Spinal cord (tissue), 10 donors: ENCODE results near the gene UPK2. TPM values are rescaled to one million over a fixed set of nuclear protein-coding genes. Genes with fewer than 3 reads are reported as not detected.

Experiments
- DNase-seq, 6 donors: peaks; one replicate each; pipeline versions ENCODE4 v3.0.0 to v3.0.0-alpha.2; 2013 to 2015; ENCODE audit warnings: low spot score in 6 of 6, low read depth in 4 of 6
- H3K27ac ChIP-seq: one replicate; pipeline ENCODE4 v1.5.1; 2013; ENCODE audit warnings: low read depth, low read length, control low read depth
- H3K27me3 ChIP-seq: one replicate; pipeline ENCODE4 v1.6.1; 2013; ENCODE audit warnings: low read length; ENCODE audit not compliant: control insufficient read depth, insufficient read depth
- H3K36me3 ChIP-seq: one replicate; pipeline ENCODE4 v1.6.1; 2013; ENCODE audit warnings: low read length; ENCODE audit not compliant: control insufficient read depth, insufficient read depth
- H3K4me1 ChIP-seq: one replicate; pipeline ENCODE4 v1.6.1; 2013; ENCODE audit warnings: low read length; ENCODE audit not compliant: control insufficient read depth, insufficient read depth
- H3K4me3 ChIP-seq: one replicate; pipeline ENCODE4 v1.5.1; 2013; ENCODE audit warnings: low read depth, low read length, control low read depth
- H3K9me3 ChIP-seq: one replicate; pipeline ENCODE4 v1.6.1; 2013; ENCODE audit warnings: low read length; ENCODE audit not compliant: control insufficient read depth, insufficient read depth
- WGBS: methylation state at CpG from one replicate; pipeline ENCODE4 v1.1.5; 2013; ENCODE audit warnings: missing lambda C conversion rate; ENCODE audit not compliant: insufficient coverage; 5-methylcytosine and 5-hydroxymethylcytosine counted together
- long read RNA-seq, 4 donors: transcript quantifications; one replicate each; lab custom pipeline, GENCODE V29; 2026
- polyA plus RNA-seq, 2 donors: library from polyadenylated mRNA; unstranded; fragments of 120-200 nt; gene quantifications; one replicate each; pipeline ENCODE4 v1.2.1, GENCODE V29; 2013; ENCODE audit not compliant: insufficient read length in 2 of 2
- total RNA-seq, 2 donors: library from RNA; depleted of rRNA in 1 of 2; stranded (reverse); fragments of 120-200 nt in 1 of 2; fragments of >200 nt in 1 of 2; gene quantifications; one replicate each; pipeline versions ENCODE4 v1.2.3 to v1.2.4, GENCODE V29; 2013 to 2014
- donor health status: healthy.

The UPK2 gene
- total RNA-seq (under 1 TPM in 1 of 2 donors, not detected in 1; 0.17 TPM), polyA plus RNA-seq (1 to 10 TPM; 3.3 to 3.5 TPM)
- long read RNA-seq, donor 1 = 0 reads
- long read RNA-seq, donor 2 = 0 reads
- long read RNA-seq, donor 3 = 0 reads
- long read RNA-seq, donor 4, partial matches to known transcripts = 0 of 1 reads
- long read RNA-seq, donor 4, other reads (novel, unspliced or antisense) = 0 of 1 reads

DNA sequence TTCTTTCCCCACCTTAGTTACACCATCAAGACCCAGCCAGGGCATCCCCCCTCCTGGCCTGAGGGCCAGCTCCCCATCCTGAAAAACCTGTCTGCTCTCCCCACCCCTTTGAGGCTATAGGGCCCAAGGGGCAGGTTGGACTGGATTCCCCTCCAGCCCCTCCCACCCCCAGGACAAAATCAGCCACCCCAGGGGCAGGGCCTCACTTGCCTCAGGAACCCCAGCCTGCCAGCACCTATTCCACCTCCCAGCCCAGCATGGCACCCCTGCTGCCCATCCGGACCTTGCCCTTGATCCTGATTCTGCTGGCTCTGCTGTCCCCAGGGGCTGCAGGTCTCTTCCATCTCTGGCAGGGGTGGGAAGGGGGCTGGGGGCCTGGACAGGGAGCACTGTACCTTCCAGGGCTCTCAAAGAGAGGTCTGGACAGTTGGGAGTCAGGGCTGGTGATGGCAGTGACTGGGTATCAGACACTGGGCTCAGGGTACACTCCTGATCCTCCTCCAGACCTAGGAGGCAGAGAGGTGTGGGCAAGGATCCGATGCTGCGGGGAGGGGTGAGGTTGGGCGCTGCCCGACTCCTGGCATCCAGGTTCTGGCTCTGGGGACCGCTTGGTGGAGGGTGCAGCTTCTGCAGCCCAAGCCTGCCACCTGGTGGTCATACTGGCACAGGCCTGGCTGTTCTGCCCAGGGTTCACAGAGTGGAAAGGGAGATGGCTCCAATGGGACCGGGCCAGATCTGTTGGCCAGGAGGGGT, at the start of gene UPK2:
Gene UPK2, plus strand, starts transcription at position 205 of the 753 bp plus-strand sequence. Its CDS starts 53 bp downstream, at position 258.
- Histone ChIP-seq H3K4me3 (no peak within 1 kb of the TSS), H3K27ac (no peak within 1 kb of the TSS), H3K27me3 (no peaks in the 10 kb centered on the region), H3K9me3 (no peaks in the 10 kb centered on the region), H3K4me1 (peaks cover 25% of the 10 kb centered on the region), H3K36me3 (no peaks in the 10 kb centered on the region)
- WGBS = 0% methylated on average over 7 of the region's 7 CpGs
- peak in 5 of 6 donors; percentile 57 to 95 (median 76) for DNase-seq

DNA sequence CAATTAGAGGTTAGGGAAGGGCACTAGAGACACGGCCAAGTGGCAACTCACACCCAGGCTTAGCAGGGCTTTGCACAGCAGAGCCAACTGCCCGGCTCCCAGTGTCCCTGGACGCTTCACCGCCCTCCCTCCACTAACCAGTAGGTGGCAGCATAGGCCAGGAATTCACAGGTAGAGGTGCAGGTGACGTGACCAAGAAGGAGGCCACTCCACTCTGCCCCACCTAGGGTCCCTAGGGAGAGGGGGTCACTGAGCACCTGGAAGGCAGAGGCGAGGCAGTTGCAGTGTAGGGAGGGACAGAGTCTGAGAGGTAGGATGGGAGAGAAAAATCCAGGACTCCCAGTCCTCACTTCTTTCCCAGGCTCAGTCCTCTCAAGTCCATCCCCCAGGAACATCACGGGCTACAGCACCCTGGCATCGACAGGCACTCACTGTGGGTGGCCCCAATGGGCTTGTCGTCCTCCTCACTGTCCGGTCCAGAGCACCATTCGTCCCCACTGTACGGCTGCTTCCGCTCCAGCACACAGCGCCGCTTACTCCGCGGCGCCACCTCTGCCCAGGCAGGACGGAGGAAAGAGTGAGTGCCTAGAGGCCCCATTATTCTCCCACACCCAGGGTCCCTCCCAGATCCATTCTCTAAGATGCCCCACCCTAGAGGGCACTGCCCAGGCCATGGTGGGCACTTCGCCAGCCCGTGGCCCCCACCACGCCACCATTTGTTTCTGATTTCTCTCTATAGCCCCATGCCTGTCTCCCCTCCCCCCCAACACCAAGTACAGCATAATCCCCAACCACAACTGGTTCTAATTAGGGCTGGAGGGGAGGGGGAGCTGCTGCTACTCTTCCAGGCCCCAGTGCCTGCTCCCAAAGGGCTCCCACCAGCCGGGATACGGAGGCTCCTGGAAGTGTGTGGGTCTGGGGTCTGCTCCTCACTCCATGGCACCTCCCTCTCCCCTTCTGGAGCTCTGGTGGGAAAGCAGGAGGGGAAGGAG, 48.8 kb upstream of the UPK2 start:
- Histone ChIP-seq H3K4me3 (no peak overlapping the region), H3K4me1 (peaks cover 56% of the 10 kb centered on the region), H3K27ac (peak overlapping the region; percentile 11), H3K9me3 (no peaks in the 10 kb centered on the region), H3K27me3 (no peaks in the 10 kb centered on the region), H3K36me3 (peaks cover 62% of the 10 kb centered on the region)
- peak in 3 of 6 donors; percentile 72 to 93 (median 92) for DNase-seq
- WGBS = 44% methylated on average over 15 of the region's 24 CpGs

DNA sequence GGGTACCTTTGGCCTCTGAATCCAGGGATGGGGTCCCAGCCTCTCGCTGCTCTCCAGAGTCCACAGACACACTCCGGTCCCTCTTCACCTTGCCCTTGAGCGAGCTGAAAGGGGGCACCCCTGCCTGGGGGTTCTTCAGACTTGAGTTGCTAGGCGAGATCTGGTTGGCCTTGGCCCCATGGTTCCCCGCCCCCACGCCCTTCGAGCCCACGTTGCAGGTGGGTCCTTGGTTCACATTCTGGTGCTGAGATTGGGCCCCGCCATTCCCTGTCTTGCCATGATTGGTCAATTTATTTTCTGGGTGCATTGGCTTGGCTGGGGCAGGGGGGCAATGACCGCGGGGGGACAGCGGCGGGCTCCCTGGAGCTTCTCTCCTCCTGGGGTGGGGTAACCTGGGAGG, 47.8 kb upstream of the UPK2 start:
- Histone ChIP-seq H3K4me3 (no peak overlapping the region), H3K9me3 (no peaks in the 10 kb centered on the region), H3K27ac (peak overlapping the region; percentile 93), H3K27me3 (no peaks in the 10 kb centered on the region), H3K36me3 (peaks cover 57% of the 10 kb centered on the region), H3K4me1 (peaks cover 66% of the 10 kb centered on the region)
- no peak for DNase-seq
- 71% methylated on average over 13 of the region's 13 CpGs for WGBS

DNA sequence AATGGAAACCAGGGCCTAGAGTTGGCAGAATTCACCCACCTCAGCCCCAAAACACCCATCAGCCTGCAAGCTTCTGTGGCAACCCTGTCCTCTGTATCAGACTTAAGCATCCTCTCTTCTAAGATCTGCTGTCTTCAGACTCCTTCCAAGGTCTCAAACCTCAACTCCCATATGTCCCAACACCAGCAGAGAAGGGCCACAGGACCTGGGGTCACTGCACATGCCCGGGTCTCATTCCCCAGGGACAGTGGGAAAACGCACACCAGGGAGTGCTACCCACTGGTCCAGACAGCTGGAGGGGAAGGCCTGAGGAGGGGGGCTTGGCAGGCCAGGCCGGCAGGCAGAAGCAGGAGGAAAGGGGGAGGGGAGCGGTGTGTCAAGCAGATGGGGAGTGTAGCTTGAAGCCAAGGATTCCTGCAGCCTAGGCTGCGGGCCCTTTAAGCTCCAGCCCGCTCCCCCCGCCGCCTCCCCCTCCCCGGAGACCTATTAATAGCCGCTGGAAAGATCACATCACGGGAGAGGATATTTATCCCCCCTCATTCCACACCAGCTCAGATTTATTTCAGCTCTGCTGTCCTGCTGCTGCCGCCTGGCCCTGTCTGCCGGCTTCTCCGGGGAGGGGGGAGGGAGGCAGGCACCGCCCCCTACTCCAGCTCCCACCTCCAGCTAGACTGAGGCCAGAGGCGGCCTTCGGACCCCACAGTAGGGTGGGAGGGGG, 47.0 kb upstream of the UPK2 start:
- Histone ChIP-seq H3K4me1 (peaks cover 74% of the 10 kb centered on the region), H3K9me3 (no peaks in the 10 kb centered on the region), H3K27me3 (no peaks in the 10 kb centered on the region), H3K27ac (peak overlapping the region; percentile 93), H3K36me3 (peaks cover 50% of the 10 kb centered on the region), H3K4me3 (peak overlapping the region; percentile 21)
- DNase-seq = peak in 3 of 6 donors; percentile 81 to 97 (median 95)
- 3% methylated on average over 8 of the region's 17 CpGs for WGBS

DNA sequence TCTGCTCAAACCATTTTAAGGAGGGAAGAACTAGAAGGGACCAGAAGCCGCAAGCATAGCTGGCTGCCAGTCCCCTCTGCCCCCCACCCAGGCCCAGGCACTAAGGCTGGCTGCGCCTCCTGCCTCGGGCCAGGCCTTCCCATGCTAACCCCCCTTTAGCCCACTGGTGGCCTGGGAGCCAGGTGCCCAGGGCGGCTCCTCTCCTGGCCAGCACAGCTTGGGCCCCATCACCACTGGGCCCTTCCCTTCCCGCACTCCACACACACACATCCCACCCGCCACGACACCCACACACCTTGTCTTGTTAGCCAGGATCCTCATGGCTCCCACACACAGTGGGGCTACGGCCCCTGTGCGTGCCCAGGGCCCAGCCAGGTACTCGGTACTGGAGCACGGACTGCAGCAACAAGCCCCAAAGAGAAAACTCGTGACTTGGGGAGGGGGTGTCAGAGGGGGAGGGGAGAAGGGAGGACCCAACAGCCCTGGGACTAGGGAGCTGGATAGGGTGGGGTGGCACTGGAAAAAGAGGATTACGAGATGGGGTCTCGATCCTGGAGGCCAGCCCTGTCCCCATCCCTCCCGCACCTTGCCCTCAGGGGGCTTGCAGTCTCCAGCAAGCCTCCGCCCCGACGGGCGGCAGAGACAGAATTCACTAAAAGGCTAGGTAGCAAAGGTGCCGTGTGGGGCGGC, 46.3 kb upstream of the UPK2 start:
- Histone ChIP-seq H3K27me3 (no peaks in the 10 kb centered on the region), H3K27ac (peak overlapping the region; percentile 93), H3K4me1 (peaks cover 81% of the 10 kb centered on the region), H3K9me3 (no peaks in the 10 kb centered on the region), H3K4me3 (peak overlapping the region; percentile 21), H3K36me3 (peaks cover 48% of the 10 kb centered on the region)
- WGBS = 42% methylated on average over 14 of the region's 21 CpGs
- no peak for DNase-seq

DNA sequence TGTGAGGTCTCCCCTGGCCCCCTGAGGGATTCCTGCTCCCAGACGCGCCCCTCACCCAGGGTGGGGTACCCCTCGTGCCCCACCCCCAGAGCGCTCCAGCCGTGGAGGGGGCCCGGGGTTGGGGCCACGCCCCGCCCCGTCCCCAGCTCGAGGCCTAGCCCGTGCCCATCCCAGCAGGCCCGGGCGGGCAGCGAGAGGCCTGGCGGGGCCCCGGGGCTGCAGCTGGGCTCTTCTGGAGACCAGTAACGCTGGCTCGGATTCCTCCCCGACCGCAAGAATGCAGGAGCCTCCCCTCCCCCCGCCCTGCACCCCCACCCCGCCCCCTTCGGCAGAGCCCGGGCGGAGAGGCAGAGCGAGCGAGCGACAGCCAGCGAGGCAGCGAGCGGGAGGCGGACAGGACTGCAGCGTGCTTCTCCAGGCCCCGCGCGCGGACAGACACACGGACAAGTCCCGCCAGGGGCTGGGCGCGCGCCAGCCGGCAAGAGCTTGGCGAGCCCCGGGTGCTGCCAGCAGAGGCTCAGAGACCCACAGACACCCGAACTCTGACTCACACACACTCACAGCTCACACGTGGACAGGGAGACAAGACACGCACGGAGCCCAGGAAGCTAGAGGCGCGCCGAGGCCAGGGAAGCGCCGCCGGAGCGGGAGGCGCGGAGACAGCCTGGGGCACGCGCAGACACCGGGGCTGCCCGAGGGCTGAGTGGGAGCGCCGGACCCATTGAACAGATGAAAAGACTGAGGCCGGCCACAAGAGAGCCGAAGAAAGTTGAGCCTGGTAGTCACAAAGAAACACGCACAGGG, 45.6 kb upstream of the UPK2 start:
- peak overlapping the region; percentile 93 for H3K27ac ChIP-seq
- 7% methylated on average over 58 of the region's 67 CpGs for WGBS
- no peaks in the 10 kb centered on the region for H3K9me3 ChIP-seq
- no peak overlapping the region for H3K4me3 ChIP-seq
- peak in 2 of 6 donors; percentile 79 to 80 for DNase-seq
- H3K36me3 ChIP-seq = peaks cover 44% of the 10 kb centered on the region
- H3K27me3 ChIP-seq = no peaks in the 10 kb centered on the region
- H3K4me1 ChIP-seq = peaks cover 88% of the 10 kb centered on the region

DNA sequence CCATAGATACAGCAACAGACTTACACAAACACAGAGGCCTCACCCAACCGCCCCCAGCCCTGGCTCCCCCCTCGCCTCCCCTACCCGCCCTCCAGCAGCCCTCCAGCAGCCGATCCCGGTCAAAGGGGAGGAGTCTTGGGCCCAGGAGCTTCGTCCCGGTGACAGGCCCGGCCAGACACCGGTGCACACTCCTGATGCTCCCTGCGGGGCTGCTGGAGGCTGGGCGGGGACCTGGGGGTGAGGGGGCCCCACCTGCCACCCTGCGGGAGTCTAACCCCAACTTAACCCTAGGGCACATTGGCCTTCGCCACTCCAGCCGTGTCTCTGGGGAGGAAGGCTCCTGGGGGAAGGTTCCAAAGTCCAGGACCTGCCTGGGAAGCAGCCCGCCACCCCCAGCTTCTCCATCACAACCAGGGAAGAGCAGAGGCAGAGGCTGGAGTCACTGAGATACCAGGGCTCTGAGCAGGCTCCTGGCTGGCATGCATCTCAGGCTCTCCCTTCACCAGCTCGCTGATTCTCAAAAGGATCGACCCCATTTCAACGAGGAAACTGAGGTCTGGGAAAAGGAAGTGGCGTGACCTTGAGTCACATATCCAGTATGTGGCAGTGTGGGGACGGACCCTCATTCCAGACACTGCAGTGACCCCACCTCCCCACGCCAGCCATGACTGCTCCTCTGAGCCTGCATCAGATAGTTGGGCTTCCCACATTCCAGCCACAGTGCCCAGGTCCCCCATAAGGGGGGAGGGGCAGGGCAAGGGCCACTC, 44.8 kb upstream of the UPK2 start:
- Histone ChIP-seq H3K27me3 (no peaks in the 10 kb centered on the region), H3K27ac (peak overlapping the region; percentile 71), H3K36me3 (peaks cover 46% of the 10 kb centered on the region), H3K9me3 (no peaks in the 10 kb centered on the region), H3K4me1 (peaks cover 96% of the 10 kb centered on the region), H3K4me3 (no peak overlapping the region)
- DNase-seq = no peak
- 24% methylated on average over 11 of the region's 21 CpGs for WGBS
